Measurements from ENCODE around the gene CBLN3.

Gene CBLN3

DNA sequence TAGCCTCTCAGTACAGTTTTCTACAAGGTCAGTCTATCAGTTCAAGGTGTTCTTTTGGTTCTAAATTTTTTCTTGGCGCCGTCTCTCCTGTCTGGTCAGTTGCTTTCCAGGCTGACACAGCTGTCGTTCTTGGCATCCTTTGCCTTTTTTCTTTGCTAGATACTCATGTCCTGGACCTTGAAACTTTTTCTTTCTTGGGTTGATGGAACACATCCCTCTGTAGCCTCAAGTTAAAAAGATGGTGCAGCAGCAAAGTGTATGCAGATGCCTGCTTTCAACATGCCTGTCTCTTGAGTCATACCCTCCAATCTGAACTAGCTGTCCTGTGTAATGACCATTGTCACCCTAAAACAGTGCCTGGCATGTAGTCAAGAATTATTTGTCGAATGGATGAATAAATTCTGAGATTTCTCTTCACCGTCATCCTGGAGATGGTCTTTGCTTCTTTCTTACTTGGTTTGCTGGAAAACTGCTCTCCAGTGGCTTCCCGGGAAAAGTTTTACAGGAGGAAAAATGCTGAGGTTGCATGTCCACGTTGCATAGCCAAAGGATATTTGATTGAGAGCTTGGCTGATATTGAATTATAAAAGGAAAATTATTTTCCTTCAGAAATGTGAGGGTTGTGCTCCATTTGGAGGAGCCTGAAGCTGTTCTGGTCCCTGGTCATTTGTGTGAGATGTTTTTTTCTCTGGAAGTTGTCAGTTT lies 26.0 kb downstream of the CBLN3 start:
- peaks cover 22% of the 10 kb centered on the region for H3K4me1 ChIP-seq (ENCODE audit: insufficient read depth, low read length, severe bottlenecking)
- H3K36me3 ChIP-seq (ENCODE audit: insufficient read depth, low read length) = no peaks in the 10 kb centered on the region

DNA sequence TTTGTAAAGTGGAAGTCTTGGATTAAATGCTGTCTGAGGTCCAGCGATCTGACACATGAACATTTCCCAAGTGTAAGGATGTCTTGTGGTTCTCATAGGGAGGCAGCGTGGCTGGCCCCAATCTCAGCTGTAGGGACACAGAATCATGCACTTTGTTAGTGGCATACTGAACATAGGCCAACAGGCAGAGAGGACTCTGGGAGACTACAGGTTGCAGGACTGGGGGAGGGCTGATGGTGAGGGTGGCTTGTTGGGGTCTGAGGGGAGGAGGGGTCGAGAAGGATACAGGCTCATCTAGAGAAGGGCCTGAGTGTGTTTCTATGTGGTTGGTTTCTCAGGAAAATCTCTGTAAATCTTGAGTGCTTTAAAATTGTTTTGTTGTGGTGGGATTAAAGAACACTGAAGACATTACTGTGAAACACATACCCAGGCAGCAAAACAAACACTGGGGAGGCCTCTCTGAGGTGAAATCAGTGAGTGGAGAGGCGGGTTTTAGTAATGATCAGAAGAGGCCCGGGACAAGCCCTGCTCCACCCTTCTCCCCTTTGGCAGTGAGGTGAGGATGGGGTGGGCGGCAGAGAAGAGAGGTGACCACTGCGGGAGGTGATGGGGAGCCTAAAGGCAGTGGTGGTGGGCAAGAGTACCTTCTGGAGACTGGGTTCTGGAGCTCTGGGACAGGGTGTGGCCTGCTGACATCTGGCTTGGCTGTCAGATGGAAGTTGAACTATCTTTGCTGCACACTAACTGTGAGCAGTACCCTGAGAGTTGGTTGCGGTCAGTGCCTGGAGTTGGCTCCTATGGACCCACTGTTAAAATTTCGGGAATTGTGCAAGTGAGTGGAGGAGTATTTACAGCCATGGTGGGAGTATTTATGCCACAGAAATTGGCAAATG lies 27.4 kb downstream of the CBLN3 start:
- Histone ChIP-seq H3K36me3 (ENCODE audit: insufficient read depth, low read length) (no peaks in the 10 kb centered on the region), H3K9me2 (ENCODE audit: low read depth, low read length) (no peaks in the 10 kb centered on the region), H3K4me3 (ENCODE audit: low read depth, low read length, poor library complexity, severe bottlenecking) (no peak overlapping the region), H3K4me1 (ENCODE audit: insufficient read depth, low read length, severe bottlenecking) (peaks cover 17% of the 10 kb centered on the region), H3K27ac (ENCODE audit: low read depth, low read length, poor library complexity, severe bottlenecking) (no peak overlapping the region), H3K9me3 (ENCODE audit: low read length) (no peaks in the 10 kb centered on the region), H3K9ac (ENCODE audit: low read length) (no peak overlapping the region), H2AFZ (ENCODE audit: low read length) (no peak overlapping the region), H4K20me1 (ENCODE audit: insufficient read depth, low read length) (no peaks in the 10 kb centered on the region), H3F3A (ENCODE audit: insufficient read depth, low read length) (no peaks in the 10 kb centered on the region), H3K4me2 (ENCODE audit: low read length) (no peak overlapping the region), H3K79me2 (ENCODE audit: insufficient read depth, low read length) (no peaks in the 10 kb centered on the region), H3K27me3 (ENCODE audit: insufficient read depth, low read length) (no peaks in the 10 kb centered on the region)
- TF ChIP-seq, protein P1, sequence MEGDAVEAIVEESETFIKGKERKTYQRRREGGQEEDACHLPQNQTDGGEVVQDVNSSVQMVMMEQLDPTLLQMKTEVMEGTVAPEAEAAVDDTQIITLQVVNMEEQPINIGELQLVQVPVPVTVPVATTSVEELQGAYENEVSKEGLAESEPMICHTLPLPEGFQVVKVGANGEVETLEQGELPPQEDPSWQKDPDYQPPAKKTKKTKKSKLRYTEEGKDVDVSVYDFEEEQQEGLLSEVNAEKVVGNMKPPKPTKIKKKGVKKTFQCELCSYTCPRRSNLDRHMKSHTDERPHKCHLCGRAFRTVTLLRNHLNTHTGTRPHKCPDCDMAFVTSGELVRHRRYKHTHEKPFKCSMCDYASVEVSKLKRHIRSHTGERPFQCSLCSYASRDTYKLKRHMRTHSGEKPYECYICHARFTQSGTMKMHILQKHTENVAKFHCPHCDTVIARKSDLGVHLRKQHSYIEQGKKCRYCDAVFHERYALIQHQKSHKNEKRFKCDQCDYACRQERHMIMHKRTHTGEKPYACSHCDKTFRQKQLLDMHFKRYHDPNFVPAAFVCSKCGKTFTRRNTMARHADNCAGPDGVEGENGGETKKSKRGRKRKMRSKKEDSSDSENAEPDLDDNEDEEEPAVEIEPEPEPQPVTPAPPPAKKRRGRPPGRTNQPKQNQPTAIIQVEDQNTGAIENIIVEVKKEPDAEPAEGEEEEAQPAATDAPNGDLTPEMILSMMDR (IDR thresholded peaks at IDR 0.05; ENCODE audit: low read length) = no peak

More for the DNA sequence above, 26.0 kb downstream of the CBLN3 start:
- Histone ChIP-seq H3K9me3 (ENCODE audit: low read length) (no peaks in the 10 kb centered on the region), H3K4me2 (ENCODE audit: low read length) (no peak overlapping the region), H2AFZ (ENCODE audit: low read length) (no peak overlapping the region), H3K9ac (ENCODE audit: low read length) (no peak overlapping the region), H3K79me2 (ENCODE audit: insufficient read depth, low read length) (no peaks in the 10 kb centered on the region), H3K27me3 (ENCODE audit: insufficient read depth, low read length) (no peaks in the 10 kb centered on the region), H3K27ac (ENCODE audit: low read depth, low read length, poor library complexity, severe bottlenecking) (no peak overlapping the region), H3F3A (ENCODE audit: insufficient read depth, low read length) (no peaks in the 10 kb centered on the region), H3K4me3 (ENCODE audit: low read depth, low read length, poor library complexity, severe bottlenecking) (no peak overlapping the region), H4K20me1 (ENCODE audit: insufficient read depth, low read length) (no peaks in the 10 kb centered on the region), H3K9me2 (ENCODE audit: low read depth, low read length) (no peaks in the 10 kb centered on the region)
- TF ChIP-seq, protein P1 (IDR thresholded peaks at IDR 0.05; ENCODE audit: low read length) = no peak
- no peak for TF ChIP-seq EZH2 (IDR thresholded peaks at IDR 0.05; ENCODE audit: borderline replicate concordance, low read length)

DNA sequence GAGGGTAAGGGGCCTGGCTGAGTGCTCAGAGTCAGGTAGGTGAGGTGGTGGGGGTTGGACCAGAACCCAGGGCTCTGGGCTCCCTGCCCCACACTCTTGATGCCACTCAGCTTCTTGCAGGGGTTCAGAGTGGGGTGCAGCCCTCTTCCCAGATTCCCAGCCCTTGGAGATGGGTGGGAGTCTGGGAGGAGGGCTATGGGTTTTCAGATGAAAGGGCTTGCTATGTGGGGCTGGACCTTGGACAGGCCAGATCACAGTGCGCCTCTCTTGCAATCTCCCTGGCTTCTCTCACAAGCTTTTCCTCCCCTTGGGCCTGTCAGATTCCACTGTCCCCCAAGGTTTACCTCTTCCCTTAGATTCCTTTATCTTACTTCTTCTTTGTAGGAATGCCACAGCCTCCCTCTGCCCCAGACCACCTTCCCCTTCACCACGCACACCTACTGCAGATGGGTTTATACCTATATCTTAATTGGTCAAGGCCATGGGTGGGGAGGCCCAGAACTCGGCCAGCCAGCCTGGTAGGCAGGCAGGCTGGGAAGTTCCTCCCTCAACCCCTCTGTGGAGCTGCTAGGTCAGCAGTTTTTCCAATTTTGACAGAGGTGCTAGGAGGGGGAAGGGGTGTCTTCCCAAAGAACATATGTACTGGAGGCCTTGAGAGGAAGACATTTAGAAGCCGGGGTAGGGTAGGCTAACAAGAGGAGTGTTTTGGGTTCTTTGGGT lies 29.3 kb downstream of the CBLN3 start:
- no peak overlapping the region; the same call in 1 of the 2 replicates for H3K9ac ChIP-seq (ENCODE audit: low read length)
- H4K20me1 ChIP-seq (ENCODE audit: insufficient read depth, low read length) = no peaks in the 10 kb centered on the region
- no peaks in the 10 kb centered on the region for H3K9me3 ChIP-seq (ENCODE audit: low read length)
- H3K36me3 ChIP-seq (ENCODE audit: insufficient read depth, low read length) = no peaks in the 10 kb centered on the region
- no peak overlapping the region for H2AFZ ChIP-seq (ENCODE audit: low read length)
- no peaks in the 10 kb centered on the region for H3F3A ChIP-seq (ENCODE audit: insufficient read depth, low read length)
- no peak overlapping the region for H3K27ac ChIP-seq (ENCODE audit: low read depth, low read length, poor library complexity, severe bottlenecking)
- no peaks in the 10 kb centered on the region for H3K79me2 ChIP-seq (ENCODE audit: insufficient read depth, low read length)
- H3K9me2 ChIP-seq (ENCODE audit: low read depth, low read length) = no peaks in the 10 kb centered on the region
- H3K4me3 ChIP-seq (ENCODE audit: low read depth, low read length, poor library complexity, severe bottlenecking) = peak overlapping the region; percentile 63
- peak overlapping the region; percentile 82; the same call in 1 of the 2 replicates for H3K4me2 ChIP-seq (ENCODE audit: low read length)
- peaks cover 12% of the 10 kb centered on the region for H3K4me1 ChIP-seq (ENCODE audit: insufficient read depth, low read length, severe bottlenecking)
- no peak for TF ChIP-seq EZH2 (IDR thresholded peaks at IDR 0.05; ENCODE audit: borderline replicate concordance, low read length)
- TF ChIP-seq, protein P1 (IDR thresholded peaks at IDR 0.05; ENCODE audit: low read length) = no peak
- H3K27me3 ChIP-seq (ENCODE audit: insufficient read depth, low read length) = no peaks in the 10 kb centered on the region

All from OCI-LY1 (cell line).